Coronary artery (tissue), 2 donors: Measurements from ENCODE around the gene FAM111B.

Experiments
- DNase-seq: peaks from one replicate; pipeline ENCODE4 v3.0.0-alpha.2; 2017; ENCODE audit warnings: low spot score
- H3K27ac ChIP-seq, 2 donors: fragments of 200-600 bp; sonication (generic); one replicate each; pipeline ENCODE4 v1.5.1; 2016 to 2019
- H3K4me3 ChIP-seq: fragments of 200-600 bp; sonication (generic); 2 replicates; pipeline ENCODE4 v1.5.1; 2016; ENCODE audit warnings: mild to moderate bottlenecking, moderate library complexity
- TF ChIP-seq, protein P1 (sequence below): fragments of 200-600 bp; sonication (generic); IDR thresholded peaks from one replicate; pipeline ENCODE4 v1.5.1; 2019; ENCODE audit warnings: antibody characterized with exemption

The FAM111B gene

GRCh38 chr11:59154610-59155009, 47.6 kb downstream of the FAM111B start:
- TF ChIP-seq, protein P1, sequence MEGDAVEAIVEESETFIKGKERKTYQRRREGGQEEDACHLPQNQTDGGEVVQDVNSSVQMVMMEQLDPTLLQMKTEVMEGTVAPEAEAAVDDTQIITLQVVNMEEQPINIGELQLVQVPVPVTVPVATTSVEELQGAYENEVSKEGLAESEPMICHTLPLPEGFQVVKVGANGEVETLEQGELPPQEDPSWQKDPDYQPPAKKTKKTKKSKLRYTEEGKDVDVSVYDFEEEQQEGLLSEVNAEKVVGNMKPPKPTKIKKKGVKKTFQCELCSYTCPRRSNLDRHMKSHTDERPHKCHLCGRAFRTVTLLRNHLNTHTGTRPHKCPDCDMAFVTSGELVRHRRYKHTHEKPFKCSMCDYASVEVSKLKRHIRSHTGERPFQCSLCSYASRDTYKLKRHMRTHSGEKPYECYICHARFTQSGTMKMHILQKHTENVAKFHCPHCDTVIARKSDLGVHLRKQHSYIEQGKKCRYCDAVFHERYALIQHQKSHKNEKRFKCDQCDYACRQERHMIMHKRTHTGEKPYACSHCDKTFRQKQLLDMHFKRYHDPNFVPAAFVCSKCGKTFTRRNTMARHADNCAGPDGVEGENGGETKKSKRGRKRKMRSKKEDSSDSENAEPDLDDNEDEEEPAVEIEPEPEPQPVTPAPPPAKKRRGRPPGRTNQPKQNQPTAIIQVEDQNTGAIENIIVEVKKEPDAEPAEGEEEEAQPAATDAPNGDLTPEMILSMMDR, result no peak
- H3K27ac ChIP-seq, result no peak overlapping the region
- DNase-seq, result no peak
- no peak overlapping the region for H3K4me3 ChIP-seq

DNA sequence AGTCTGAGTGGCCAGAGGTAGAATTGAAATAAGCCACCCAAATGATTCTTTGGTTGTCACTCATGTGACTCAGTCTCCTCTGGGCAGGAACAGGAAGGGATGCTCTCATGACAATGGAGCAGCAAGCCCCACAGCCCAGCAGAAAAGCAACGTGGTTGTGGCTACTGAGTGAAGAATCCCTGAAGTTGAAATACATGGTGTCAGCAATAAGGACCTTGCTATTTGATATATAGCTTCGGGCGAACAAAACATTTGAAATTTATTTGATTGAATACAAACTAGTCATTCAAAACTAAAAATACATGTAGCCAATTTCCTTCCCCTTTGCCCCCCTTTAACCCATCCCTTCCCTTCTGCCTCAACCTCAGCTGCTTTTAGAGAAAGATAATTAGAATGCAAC, 50.4 kb downstream of the FAM111B start:
- DNase-seq, result no peak
- H3K4me3 ChIP-seq, result no peak overlapping the region
- H3K27ac ChIP-seq, result no peak overlapping the region
- TF ChIP-seq, protein P1, result no peak

DNA sequence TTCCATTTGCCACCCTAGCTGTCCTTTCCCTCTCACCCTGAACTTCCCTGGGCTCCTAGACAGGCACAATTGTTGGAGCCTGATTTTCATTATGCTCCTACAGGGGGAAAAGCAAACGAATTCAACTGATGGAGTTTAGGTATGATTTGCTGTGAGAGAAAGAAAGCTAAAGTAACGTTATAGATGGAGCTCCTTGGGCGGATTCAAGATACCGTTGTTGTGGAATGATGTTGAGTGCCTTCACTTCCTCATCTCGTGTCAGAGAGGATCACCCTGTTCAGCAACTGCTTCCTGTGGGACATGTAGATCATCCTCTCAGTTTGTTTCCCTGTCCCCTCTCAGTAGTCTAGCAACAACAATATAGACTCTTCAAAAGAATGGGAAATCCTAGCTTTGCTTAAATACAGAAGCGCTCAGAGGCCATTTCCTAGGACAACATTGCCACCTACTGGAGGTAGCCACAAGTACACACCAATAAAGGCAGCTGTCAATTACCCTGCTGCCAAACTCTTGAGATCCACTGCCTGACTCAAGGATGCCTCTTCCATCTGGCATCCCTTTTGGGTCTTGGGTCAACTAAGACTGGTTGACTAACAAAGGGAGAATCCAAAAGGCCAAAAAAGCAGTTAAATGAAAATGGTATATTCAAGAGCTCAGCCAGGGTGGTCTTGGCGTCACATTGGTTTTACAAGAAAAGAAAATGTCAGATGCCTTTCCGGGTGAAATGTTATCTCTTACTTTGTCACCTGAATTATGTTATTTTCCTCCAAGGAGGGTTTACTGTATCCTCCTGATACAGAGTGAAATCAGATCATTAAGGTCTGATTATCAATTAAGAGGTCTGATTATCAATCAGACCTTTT, 51.4 kb downstream of the FAM111B start:
- Histone ChIP-seq H3K27ac (no peak overlapping the region), H3K4me3 (peak overlapping the region; percentile 15)
- DNase-seq, result no peak
- TF ChIP-seq, protein P1, result peak; percentile 59

- Histone ChIP-seq H3K4me3 (no peak overlapping the region), H3K27ac (no peak overlapping the region)
- TF ChIP-seq, protein P1, result no peak
- no peak for DNase-seq
Observed at GRCh38 chr11:59164028-59164427, 57.0 kb downstream of the FAM111B start.

DNA sequence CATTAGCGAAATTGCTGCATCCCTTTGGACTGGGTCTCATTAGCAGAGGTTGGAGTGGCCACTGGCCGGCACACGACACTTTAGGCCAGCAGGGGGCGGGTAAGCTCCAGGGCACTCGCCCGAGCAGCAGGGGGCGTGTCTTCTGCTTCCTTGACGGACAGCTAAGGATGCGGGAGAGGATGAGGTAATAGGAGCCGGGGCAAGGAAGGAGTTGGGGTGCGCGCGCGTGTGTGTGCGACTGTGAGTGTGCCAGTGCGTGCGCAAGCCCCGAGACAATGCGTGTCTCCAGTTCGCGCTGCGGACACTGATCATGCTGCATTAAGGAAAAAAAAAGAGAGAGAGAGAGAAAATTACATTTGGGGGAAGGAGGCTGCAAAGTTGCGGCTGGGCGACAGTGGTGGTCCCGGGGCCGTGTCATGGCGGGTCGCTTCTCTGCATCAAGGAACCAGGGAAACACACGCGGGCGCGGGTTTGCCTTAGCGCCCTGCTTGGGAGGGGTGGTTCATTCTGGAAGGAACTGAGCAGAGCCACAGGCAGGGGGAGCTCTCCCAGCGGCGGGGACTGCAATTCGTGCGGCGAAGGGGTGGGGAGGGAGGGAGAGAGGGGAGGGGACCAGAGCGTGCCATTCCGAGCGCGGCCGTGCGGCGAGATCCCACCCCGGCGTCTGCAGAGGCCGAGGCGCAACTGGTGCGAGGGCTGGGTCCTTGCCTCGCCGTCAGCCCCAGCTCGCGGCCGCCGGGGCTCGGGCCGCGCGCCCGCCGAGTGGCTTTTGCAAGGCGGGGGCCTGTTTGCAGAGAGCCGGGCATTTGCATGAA, 64.7 kb downstream of the FAM111B start, which contains the start of gene DTX4:
TSS of gene DTX4 (plus strand) at position 625 of the 815 bp plus-strand sequence. CDS start 464 bp downstream, outside the sequence.
- TF ChIP-seq, protein P1, result peak; percentile 86
- peak; percentile 91 for DNase-seq
- Histone ChIP-seq H3K4me3 (peak within 1 kb of the TSS; percentile 80), H3K27ac (peak within 1 kb of the TSS; percentile 6 to 63)

GRCh38 chr11:59172345-59173079, 65.5 kb downstream of the FAM111B start:
- peak overlapping the region; percentile 6 to 63 for H3K27ac ChIP-seq
- DNase-seq, result no peak
- H3K4me3 ChIP-seq, result peak overlapping the region; percentile 80
- TF ChIP-seq, protein P1, result no peak
